ENCODE results near the gene FAM83G. TPM values are rescaled to one million over a fixed set of nuclear protein-coding genes. Genes with fewer than 3 reads are reported as not detected.

Gene FAM83G
- total and polyA plus RNA-seq, 2 donors (not counting 3 experiments of a cell fraction or from before 2014, with no cell fraction given), result 7.0 to 10.9 TPM

GRCh38 chr17:18964018-18964351, 40.6 kb downstream of the FAM83G start:
- Histone ChIP-seq H3K9me1 (replicated peaks; ENCODE audit: control insufficient read depth, extremely low read depth, insufficient read depth, low read length) (no peaks in the 10 kb centered on the region), H3K4me2 (ENCODE audit: insufficient read depth, low read length) (no peak overlapping the region), H3K9ac (replicated peaks; ENCODE audit: extremely low read depth, insufficient read depth, low read length) (no peak overlapping the region), H3K9me3 (replicated peaks; ENCODE audit: control insufficient read depth, insufficient read depth, low read length) (no peaks in the 10 kb centered on the region), H3K36me3 (ENCODE audit: control insufficient read depth in 2 of 2, extremely low read depth in 1 of 2, insufficient read depth in 2 of 2, low read length in 2 of 2) (no peaks in the 10 kb centered on the region), H3K4me3 (replicated peaks in 1 of 3; ENCODE audit: insufficient read depth in 1 of 3, low read depth in 1 of 3, low read length in 3 of 3) (no peak overlapping the region), H4K20me1 (replicated peaks; ENCODE audit: control insufficient read depth, extremely low read depth, insufficient read depth, low read length) (no peaks in the 10 kb centered on the region), H2AFZ (ENCODE audit: low read depth, low read length) (no peak overlapping the region), H3K27me3 (ENCODE audit: control insufficient read depth in 2 of 2, insufficient read depth in 2 of 2, low read length in 2 of 2) (no peaks in the 10 kb centered on the region), H3K27ac (ENCODE audit: insufficient read depth, low read depth, low read length) (no peak overlapping the region), H3K79me2 (ENCODE audit: control insufficient read depth, insufficient read depth, low read length) (no peaks in the 10 kb centered on the region), H3K4me1 (ENCODE audit: control insufficient read depth, extremely low read depth, insufficient read depth, low read length) (peaks cover 20% of the 10 kb centered on the region)
- TF ChIP-seq MAX (IDR thresholded peaks at IDR 0.05; ENCODE audit: insufficient read depth, insufficient read length) (no peak), GATA2 (IDR thresholded peaks at IDR 0.05; ENCODE audit: insufficient read depth, insufficient read length, low read depth, low read length) (no peak), MYC (IDR thresholded peaks at IDR 0.05; ENCODE audit: low read depth, low read length) (no peak)
- no TSS peak for BruUV-seq (replicated peaks)
- intact Hi-C loops (cut with micrococcal nuclease), result no loop called here
- POLR2A ChIA-PET, result no interaction called here
- no peak for DNase-seq (ENCODE audit: low read depth, low spot score)
- CTCF ChIA-PET, result no interaction called here
- dilution Hi-C loops (cut with MboI; ENCODE audit: extremely low pct_ligation_motif_present, low sequenced_read_pairs), result no loop called here
- no peak for FAIRE-seq

DNA sequence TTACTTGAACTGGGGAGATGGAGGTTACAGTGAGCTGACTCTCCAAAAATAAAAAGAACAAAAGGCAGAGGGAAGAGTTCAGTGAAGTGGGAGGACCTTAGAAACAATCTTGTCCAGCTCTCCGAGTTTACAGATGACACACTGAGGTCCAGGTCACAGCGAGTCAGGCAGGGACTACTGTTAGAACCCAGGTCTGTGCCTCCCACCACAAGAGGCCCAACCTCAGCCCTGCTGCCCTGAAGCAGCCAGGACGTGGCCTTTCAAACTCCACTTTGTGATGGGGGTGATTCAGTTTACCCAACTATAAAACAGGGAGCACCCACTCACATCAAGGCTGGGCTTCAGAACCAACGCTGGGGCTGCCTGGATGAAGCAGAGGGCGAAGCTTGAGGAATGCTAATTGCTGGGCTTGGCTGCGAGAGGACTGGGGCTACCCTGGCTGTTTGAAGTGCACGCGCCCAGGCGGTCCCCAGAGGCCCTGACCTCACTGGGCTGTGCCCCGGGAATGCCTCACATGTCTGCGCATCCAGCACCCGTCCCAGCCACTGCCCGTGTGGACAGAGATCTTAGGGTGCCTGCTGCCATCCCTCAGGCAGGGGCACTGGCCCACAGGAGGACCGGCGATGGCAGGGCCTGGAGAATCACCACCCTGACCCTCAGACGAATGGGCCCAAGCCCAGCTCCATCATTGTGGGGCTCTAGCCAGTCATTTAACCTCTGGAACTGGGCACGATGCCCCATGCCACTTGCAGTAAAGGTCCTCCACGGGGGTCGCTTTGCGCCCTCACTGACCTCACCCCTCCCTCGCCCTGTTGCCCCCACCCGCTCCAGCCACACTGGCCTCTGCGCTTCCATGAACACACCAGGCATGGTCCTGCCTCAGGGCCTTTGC, 41.2 kb downstream of the FAM83G start:
- Histone ChIP-seq H4K20me1 (replicated peaks; ENCODE audit: control insufficient read depth, extremely low read depth, insufficient read depth, low read length) (no peaks in the 10 kb centered on the region), H3K9me1 (replicated peaks; ENCODE audit: control insufficient read depth, extremely low read depth, insufficient read depth, low read length) (no peaks in the 10 kb centered on the region), H3K4me3 (replicated peaks in 1 of 3; ENCODE audit: insufficient read depth in 1 of 3, low read depth in 1 of 3, low read length in 3 of 3) (no peak overlapping the region), H2AFZ (ENCODE audit: low read depth, low read length) (no peak overlapping the region), H3K79me2 (ENCODE audit: control insufficient read depth, insufficient read depth, low read length) (no peaks in the 10 kb centered on the region), H3K27ac (ENCODE audit: insufficient read depth, low read depth, low read length) (no peak overlapping the region), H3K27me3 (ENCODE audit: control insufficient read depth in 2 of 2, insufficient read depth in 2 of 2, low read length in 2 of 2) (no peaks in the 10 kb centered on the region), H3K36me3 (ENCODE audit: control insufficient read depth in 2 of 2, extremely low read depth in 1 of 2, insufficient read depth in 2 of 2, low read length in 2 of 2) (no peaks in the 10 kb centered on the region), H3K4me2 (ENCODE audit: insufficient read depth, low read length) (no peak overlapping the region), H3K9ac (replicated peaks; ENCODE audit: extremely low read depth, insufficient read depth, low read length) (no peak overlapping the region), H3K9me3 (replicated peaks; ENCODE audit: control insufficient read depth, insufficient read depth, low read length) (no peaks in the 10 kb centered on the region), H3K4me1 (ENCODE audit: control insufficient read depth, extremely low read depth, insufficient read depth, low read length) (peaks cover 14% of the 10 kb centered on the region)
- no peak for DNase-seq (ENCODE audit: low read depth, low spot score)
- CTCF ChIA-PET, result interaction anchor here (0.6 to 1.2 kb wide), 2 partner anchors 10 to 338 kb away, joined by 3 read pairs; no protein-coding TSS in a partner anchor
- POLR2A ChIA-PET, result no interaction called here
- no peak for FAIRE-seq
- intact Hi-C loops (cut with micrococcal nuclease) (no loop called here), dilution Hi-C loops (cut with MboI; ENCODE audit: extremely low pct_ligation_motif_present, low sequenced_read_pairs) (no loop called here)
- no TSS peak for BruUV-seq (replicated peaks)
- TF ChIP-seq JUN (IDR thresholded peaks at IDR 0.05; ENCODE audit: borderline replicate concordance, insufficient read depth, insufficient read length, low read depth) (no peak), GATA2 (IDR thresholded peaks at IDR 0.05; ENCODE audit: insufficient read depth, insufficient read length, low read depth, low read length) (no peak), FOS (IDR thresholded peaks at IDR 0.05; ENCODE audit: borderline replicate concordance, insufficient read depth, low read length) (no peak), MYC (IDR thresholded peaks at IDR 0.05; ENCODE audit: low read depth, low read length) (no peak), POLR2A (IDR thresholded peaks at IDR 0.05; ENCODE audit: low read depth, low read length) (no peak), POLR2AphosphoS5 (IDR thresholded peaks at IDR 0.05; ENCODE audit: insufficient read depth, low read depth, low read length) (no peak), CTCF (IDR thresholded peaks at IDR 0.05; ENCODE audit: extremely low read depth in 1 of 2, insufficient read depth in 1 of 2, low read depth in 1 of 2, low read length in 2 of 2) (no peak), EZH2 (IDR thresholded peaks at IDR 0.05; ENCODE audit: borderline replicate concordance, low read depth, low read length, severe bottlenecking) (no peak), MAX (IDR thresholded peaks at IDR 0.05; ENCODE audit: insufficient read depth, insufficient read length) (no peak)

All from endothelial cell of umbilical vein (primary cell).